Measurements from ENCODE around the gene CTNND2.

The CTNND2 gene

DNA sequence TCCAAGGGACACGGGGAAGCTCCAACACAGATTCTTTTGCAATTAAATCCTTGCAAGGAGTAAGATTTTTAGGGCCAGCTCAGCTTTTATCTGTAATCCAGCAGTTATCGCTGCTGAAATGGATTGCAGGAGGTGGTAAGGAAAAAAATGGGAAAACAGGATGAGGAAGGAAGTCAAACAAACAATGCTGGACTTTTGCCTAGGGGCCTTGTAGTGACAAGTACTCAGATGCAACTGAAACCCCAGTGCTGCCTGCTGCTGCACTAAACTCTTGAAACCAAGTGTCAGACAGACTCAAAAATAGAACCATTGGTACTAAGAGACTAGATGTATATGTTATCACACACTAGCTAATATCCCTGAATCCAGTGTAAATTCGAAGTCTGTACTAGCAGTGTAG is 309.2 kb downstream of the CTNND2 start:
- TF ChIP-seq CTCF (IDR thresholded peaks at IDR 0.05; ENCODE audit: control extremely low read depth, extremely low read depth, low read depth, missing control alignments) = no peak
- CTCF ChIA-PET = interaction anchor here (1.6 kb wide), 2 partner anchors 11 to 18 kb away, joined by 3 to 5 read pairs; no protein-coding TSS in a partner anchor
- DNase-seq (ENCODE audit: extremely low spot score) = no peak
- POLR2A ChIA-PET = no interaction called here

- TF ChIP-seq CTCF (IDR thresholded peaks at IDR 0.05; ENCODE audit: control extremely low read depth, extremely low read depth, low read depth, missing control alignments) = no peak
- DNase-seq (ENCODE audit: extremely low spot score) = no peak
- ChIA-PET POLR2A (no interaction called here), CTCF (interaction anchor here (1.6 kb wide), 2 partner anchors 12 to 19 kb away, joined by 3 to 5 read pairs; no protein-coding TSS in a partner anchor)
Measured at GRCh38 chr5:11594021-11594420, 310.2 kb downstream of the CTNND2 start.

GRCh38 chr5:11590475-11590874 is 313.8 kb downstream of the CTNND2 start:
- ChIA-PET POLR2A (no interaction called here), CTCF (no interaction called here)
- TF ChIP-seq CTCF (IDR thresholded peaks at IDR 0.05; ENCODE audit: control extremely low read depth, extremely low read depth, low read depth, missing control alignments) = no peak
- DNase-seq (ENCODE audit: extremely low spot score) = no peak

- ChIA-PET POLR2A (no interaction called here), CTCF (no interaction called here)
- DNase-seq (ENCODE audit: extremely low spot score) = no peak
- no peak for TF ChIP-seq CTCF (IDR thresholded peaks at IDR 0.05; ENCODE audit: control extremely low read depth, extremely low read depth, low read depth, missing control alignments)
Measured at GRCh38 chr5:11588803-11589202, 315.4 kb downstream of the CTNND2 start.

GRCh38 chr5:11584017-11584416 is 320.2 kb downstream of the CTNND2 start:
- no peak for TF ChIP-seq CTCF (IDR thresholded peaks at IDR 0.05; ENCODE audit: control extremely low read depth, extremely low read depth, low read depth, missing control alignments)
- POLR2A ChIA-PET = no interaction called here
- CTCF ChIA-PET = interaction anchor here (1.0 kb wide), 1 partner anchor 12 kb away, joined by 4 read pairs; no protein-coding TSS in a partner anchor
- no peak for DNase-seq (ENCODE audit: extremely low spot score)

DNA sequence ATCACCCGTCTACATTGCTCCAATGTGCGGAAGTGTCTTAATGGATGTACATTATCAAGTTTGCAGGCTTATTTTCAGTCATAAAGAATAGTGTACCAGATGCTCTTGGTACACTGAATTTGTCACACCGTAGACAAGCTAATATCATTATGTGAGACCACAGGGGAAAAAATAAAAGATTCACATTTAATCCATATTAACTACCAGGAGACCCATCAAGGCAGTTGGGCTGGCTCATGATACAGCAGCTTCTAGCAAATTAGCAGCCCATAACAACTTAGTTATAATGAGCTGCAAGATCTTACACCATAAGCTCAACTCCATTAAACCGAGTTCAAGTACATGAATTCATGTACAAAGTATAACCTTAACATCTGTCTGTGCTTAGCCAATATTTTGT is 324.9 kb downstream of the CTNND2 start:
- DNase-seq (ENCODE audit: extremely low spot score) = no peak
- ChIA-PET CTCF (interaction anchor here (1.8 kb wide), 1 partner anchor 13 kb away, joined by 7 read pairs; no protein-coding TSS in a partner anchor), POLR2A (no interaction called here)
- no peak for TF ChIP-seq CTCF (IDR thresholded peaks at IDR 0.05; ENCODE audit: control extremely low read depth, extremely low read depth, low read depth, missing control alignments)

DNA sequence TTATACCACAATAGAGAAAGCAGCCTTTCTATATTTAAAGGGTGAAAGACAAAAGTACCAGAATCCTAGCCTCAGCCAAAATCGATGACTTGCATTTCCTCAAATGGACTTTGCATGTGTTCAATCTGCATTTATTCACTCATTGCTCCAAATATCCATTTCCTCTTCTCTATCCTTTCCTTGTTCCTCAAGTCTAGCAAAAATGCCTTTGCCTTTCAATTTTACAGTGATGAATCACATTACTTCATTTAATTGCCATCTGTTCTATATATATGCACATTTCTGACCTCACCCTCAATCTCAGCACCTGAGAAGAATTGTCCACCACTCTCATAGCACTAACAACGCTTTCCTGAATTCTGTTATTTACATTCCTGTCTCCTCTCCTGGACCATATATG is 329.5 kb downstream of the CTNND2 start:
- DNase-seq (ENCODE audit: extremely low spot score) = no peak
- ChIA-PET POLR2A (no interaction called here), CTCF (no interaction called here)
- no peak for TF ChIP-seq CTCF (IDR thresholded peaks at IDR 0.05; ENCODE audit: control extremely low read depth, extremely low read depth, low read depth, missing control alignments)
